K562 (cell line): ENCODE measurements around the gene E2F1. TPM values are rescaled to one million over a fixed set of nuclear protein-coding genes. Genes with fewer than 3 reads are reported as not detected.

ENCODE experiments used
- BRF2 ChIP-seq: IDR thresholded peaks from 3 replicates; pipeline ENCODE4 v1.6.1; 2011; ENCODE audit warnings: borderline replicate concordance, mild to moderate bottlenecking; ENCODE audit not compliant: insufficient read length, insufficient read depth
- CBFA2T2 ChIP-seq: fragments of 450-650 bp; conservative IDR thresholded peaks from 2 replicates; pipeline ENCODE4 v1.6.1; 2017; ENCODE audit warnings: mild to moderate bottlenecking
- CREM ChIP-seq: IDR thresholded peaks from 2 replicates; pipeline ENCODE4 v1.6.1; 2014; ENCODE audit warnings: antibody characterized with exemption, low read depth
- DPF2 ChIP-seq: fragments of 450-650 bp; IDR thresholded peaks from 2 replicates; pipeline ENCODE4 v1.6.1; 2016
- EP400 ChIP-seq: fragments of 450-650 bp; IDR thresholded peaks from 2 replicates; pipeline ENCODE4 v1.6.1; 2017; ENCODE audit warnings: antibody characterized with exemption, mild to moderate bottlenecking, moderate library complexity
- ESRRA ChIP-seq: fragments of 450-650 bp; IDR thresholded peaks from 2 replicates; pipeline ENCODE4 v1.6.1; 2014; ENCODE audit warnings: low read depth, mild to moderate bottlenecking, moderate library complexity, borderline replicate concordance
- ETV1 ChIP-seq: fragments of 450-650 bp; conservative IDR thresholded peaks from 2 replicates; pipeline ENCODE4 v1.6.1; 2016; ENCODE audit warnings: missing genetic modification characterization, control low read depth, low read depth, missing compliant biosample characterization
- FOXJ2 ChIP-seq: fragments of 200-800 bp; sonication (Bioruptor generic); IDR thresholded peaks from 2 replicates; pipeline ENCODE4 v1.6.1; 2016; ENCODE audit warnings: missing genetic modification characterization, missing compliant biosample characterization
- MAZ ChIP-seq, 2 experiments: fragments of 450-650 bp in 1 of 2; sonication (generic) in 1 of 2; formaldehyde crosslinking; IDR thresholded peaks in 1 of 2; conservative IDR thresholded peaks in 1 of 2; 2 replicates each; pipeline versions ENCODE4 v1.4.0 to v1.5.0; 2020; ENCODE audit warnings: mild to moderate bottlenecking in 1 of 2, missing genetic modification reagents in 1 of 2
- MBD2 ChIP-seq: sonication (generic); IDR thresholded peaks from 2 replicates; pipeline ENCODE4 v1.6.1; 2016; ENCODE audit warnings: low read depth, borderline replicate concordance
- MECOM ChIP-seq: fragments of 250-450 bp; sonication (Bioruptor Pico); IDR thresholded peaks from 2 replicates; pipeline ENCODE4 v1.8.0; 2022; ENCODE audit warnings: inconsistent platforms
- MEF2A ChIP-seq: IDR thresholded peaks from 2 replicates; pipeline ENCODE4 v1.6.1; 2011; ENCODE audit warnings: low read depth, mild to moderate bottlenecking, low read length, moderate library complexity; ENCODE audit not compliant: control insufficient read depth
- MXI1 ChIP-seq: IDR thresholded peaks from 2 replicates; pipeline ENCODE4 v1.6.1; 2011; ENCODE audit warnings: low read depth, mild to moderate bottlenecking, improper control_type of control experiment, low read length
- SMARCE1 ChIP-seq: fragments of 450-650 bp; IDR thresholded peaks from 2 replicates; pipeline ENCODE4 v1.7.1; 2016; ENCODE audit warnings: mild to moderate bottlenecking
- ZBTB8A ChIP-seq: fragments of 450-650 bp; IDR thresholded peaks from 2 replicates; pipeline ENCODE4 v1.6.1; 2018; ENCODE audit warnings: mild to moderate bottlenecking, moderate library complexity; ENCODE audit not compliant: partially characterized antibody
- polyA plus RNA-seq, 8 experiments: library from polyadenylated mRNA; depleted of rRNA in 4 of 8; stranded (reverse) in 5 of 8; unstranded in 3 of 8; fragments of >200 nt; fragmentation: Nextera tagmentation in 2 of 8; fragmentation: Illumina TruSeq in 1 of 8; extraction: Ambion mirVana in 2 of 8; extraction: Trizol in 1 of 8; gene quantifications; 2 replicates each; pipeline versions ENCODE4 v1.2.1 to v1.2.3, GENCODE V29; 2011 to 2014; ENCODE audit warnings: inconsistent platforms in 1 of 8, missing spikeins in 1 of 8
- total RNA-seq, 7 experiments: library from RNA; depleted of rRNA in 6 of 7; stranded (reverse); fragments of >200 nt in 6 of 7; fragmentation: Illumina TruSeq in 2 of 7; extraction: Trizol in 2 of 7; gene quantifications; 2 replicates each; pipeline versions ENCODE4 v1.2.1 to v1.2.3, GENCODE V29; 2011 to 2021; ENCODE audit warnings: low replicate concordance in 1 of 7
- TF ChIP-seq, protein P1 (sequence below): IDR thresholded peaks from 2 replicates; pipeline ENCODE4 v1.6.1; 2012; ENCODE audit warnings: low read depth, low read length, improper control_type of control experiment, borderline replicate concordance

The E2F1 gene
- total and polyA plus RNA-seq, 9 of the 15 experiments (the other 6 are each of a cell fraction or from before 2014, with no cell fraction given), result 0.14 to 30.6 (median 13.1) TPM

DNA sequence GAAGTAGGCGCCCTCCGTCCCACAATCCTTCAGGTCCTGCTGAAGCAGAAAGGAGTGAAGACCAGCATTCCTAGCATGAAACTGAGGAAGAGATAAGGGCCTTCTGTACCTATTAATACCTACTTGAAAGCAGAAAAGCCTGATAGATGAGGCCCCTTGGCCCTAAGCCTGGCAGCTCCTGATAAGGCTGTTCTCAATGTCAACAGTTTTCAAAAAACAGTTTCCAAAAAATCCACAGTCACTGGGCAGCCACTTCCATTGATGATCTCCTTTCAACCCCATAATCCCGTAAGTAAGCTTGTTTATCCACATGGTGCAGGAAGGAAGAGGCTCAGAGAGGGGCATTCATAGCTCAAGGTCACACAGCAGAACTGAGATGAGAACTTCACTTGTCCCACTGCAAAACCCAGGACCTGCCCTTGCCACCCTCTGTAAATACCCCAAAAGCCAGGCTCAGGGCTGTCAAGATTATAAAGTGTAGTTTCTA, 2.8 kb upstream of the E2F1 start (continued):
- TF ChIP-seq, protein P1, sequence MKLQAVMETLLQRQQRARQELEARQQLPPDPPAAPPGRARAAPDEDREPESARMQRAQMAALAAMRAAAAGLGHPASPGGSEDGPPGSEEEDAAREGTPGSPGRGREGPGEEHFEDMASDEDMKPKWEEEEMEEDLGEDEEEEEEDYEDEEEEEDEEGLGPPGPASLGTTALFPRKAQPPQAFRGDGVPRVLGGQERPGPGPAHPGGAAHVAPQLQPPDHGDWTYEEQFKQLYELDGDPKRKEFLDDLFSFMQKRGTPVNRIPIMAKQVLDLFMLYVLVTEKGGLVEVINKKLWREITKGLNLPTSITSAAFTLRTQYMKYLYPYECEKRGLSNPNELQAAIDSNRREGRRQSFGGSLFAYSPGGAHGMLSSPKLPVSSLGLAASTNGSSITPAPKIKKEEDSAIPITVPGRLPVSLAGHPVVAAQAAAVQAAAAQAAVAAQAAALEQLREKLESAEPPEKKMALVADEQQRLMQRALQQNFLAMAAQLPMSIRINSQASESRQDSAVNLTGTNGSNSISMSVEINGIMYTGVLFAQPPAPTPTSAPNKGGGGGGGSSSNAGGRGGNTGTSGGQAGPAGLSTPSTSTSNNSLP, result peak; percentile 48; the same call in 1 of the 2 replicates
- TF ChIP-seq MAZ (CRISPR knock-in tag; conservative IDR thresholded peaks at IDR 0.05 in 1 of 2, IDR thresholded peaks at IDR 0.05 in 1 of 2), result no peak; a peak in 1 of 4 replicates
- peak; percentile 66 for TF ChIP-seq CREM
- TF ChIP-seq FOXJ2 (tag), result 0 out of 2 replicates have a peak, but pooled peaks have one; percentile 50
- peak; percentile 41; the same call in 1 of the 2 replicates for TF ChIP-seq EP400
- peak; percentile 91 for TF ChIP-seq DPF2
- TF ChIP-seq ESRRA, result peak; percentile 65
- peak; percentile 85 for TF ChIP-seq SMARCE1
- no peak for TF ChIP-seq ZBTB8A
- TF ChIP-seq MEF2A, result peak; percentile 92
- no peak for TF ChIP-seq MXI1
- peak; percentile 67; the same call in 1 of the 2 replicates for TF ChIP-seq MBD2
- TF ChIP-seq CBFA2T2, result peak; percentile 92
- TF ChIP-seq MECOM (CRISPR knock-in tag), result peak; percentile 48; the same call in 1 of the 2 replicates
- TF ChIP-seq BRF2, result no peak
- no peak for TF ChIP-seq ETV1 (tag)
